Anterior cingulate cortex (tissue), 58 donors: Measurements from ENCODE around the gene C19orf33.

ENCODE experiments used
- DNase-seq, 58 donors: peaks; one replicate each; lab custom pipeline; 2025; lab: John Stamatoyannopoulos, UW

The C19orf33 gene

GRCh38 chr19:38277969-38278680 is 25.9 kb upstream of the C19orf33 start:
- DNase-seq = no peak

- no peak for DNase-seq
These were observed 25.3 kb upstream of the C19orf33 start for GRCh38 chr19:38278751-38279150.

GRCh38 chr19:38280030-38280921 is 23.8 kb upstream of the C19orf33 start:
- DNase-seq = no peak

- DNase-seq = peak in 2 of 58 donors; percentile 18 to 22
These were observed 22.1 kb upstream of the C19orf33 start for GRCh38 chr19:38281811-38282566.

- no peak for DNase-seq
These were observed 20.8 kb upstream of the C19orf33 start for GRCh38 chr19:38283271-38283670.

- peak in 1 of 58 donors; percentile 4 for DNase-seq
These were observed 19.6 kb upstream of the C19orf33 start for GRCh38 chr19:38284422-38284821.

- DNase-seq = no peak
These were observed 18.5 kb upstream of the C19orf33 start for GRCh38 chr19:38285567-38285966.

GRCh38 chr19:38287604-38288003 is 16.4 kb upstream of the C19orf33 start:
- peak in 4 of 58 donors; percentile 7 to 23 (median 15) for DNase-seq

- DNase-seq = no peak
These were observed 15.8 kb upstream of the C19orf33 start for GRCh38 chr19:38288123-38288855.

GRCh38 chr19:38289955-38290354 is 14.1 kb upstream of the C19orf33 start:
- DNase-seq = peak in 4 of 58 donors; percentile 5 to 21 (median 16)

GRCh38 chr19:38290631-38291147 is 13.4 kb upstream of the C19orf33 start:
- DNase-seq = peak in 1 of 58 donors; percentile 17

GRCh38 chr19:38291855-38292254 is 12.2 kb upstream of the C19orf33 start:
- DNase-seq = no peak

GRCh38 chr19:38293281-38293680 is 10.8 kb upstream of the C19orf33 start:
- DNase-seq = no peak

- DNase-seq = peak in 16 of 58 donors; percentile 6 to 63 (median 28)
These were observed 10.0 kb upstream of the C19orf33 start for GRCh38 chr19:38294090-38294489.

GRCh38 chr19:38298821-38299680 is 5.0 kb upstream of the C19orf33 start:
- no peak for DNase-seq

GRCh38 chr19:38304352-38304865 is 358 bp downstream of the C19orf33 start:
- DNase-seq = no peak

- DNase-seq = no peak
These were observed 897 bp downstream of the C19orf33 start for GRCh38 chr19:38304866-38305429.

GRCh38 chr19:38306236-38306635 is 2.2 kb downstream of the C19orf33 start:
- no peak for DNase-seq
